DMS114 treated with DMSO at 0.1 percent for 48 hours (cell line): ENCODE data around the gene COL4A3.

Experiments used
- DNase-seq: peaks from one replicate; lab custom pipeline; 2025; ENCODE audit not compliant: unreplicated experiment; lab: John Stamatoyannopoulos, UW

The COL4A3 gene

GRCh38 chr2:227335713-227336112 is 171.3 kb downstream of the COL4A3 start:
- DNase-seq, result no peak

GRCh38 chr2:227337442-227337841 is 173.0 kb downstream of the COL4A3 start:
- no peak for DNase-seq

GRCh38 chr2:227339098-227339599 is 174.7 kb downstream of the COL4A3 start:
- DNase-seq, result no peak

- no peak for DNase-seq
Observed at GRCh38 chr2:227340106-227340505, 175.7 kb downstream of the COL4A3 start.

GRCh38 chr2:227341553-227341952 is 177.1 kb downstream of the COL4A3 start:
- no peak for DNase-seq

- no peak for DNase-seq
Observed at GRCh38 chr2:227344231-227344630, 179.8 kb downstream of the COL4A3 start.

- no peak for DNase-seq
Observed at GRCh38 chr2:227347117-227347516, 182.7 kb downstream of the COL4A3 start.

- no peak for DNase-seq
Observed at GRCh38 chr2:227348324-227348723, 183.9 kb downstream of the COL4A3 start.

- no peak for DNase-seq
Observed at GRCh38 chr2:227349989-227350612, 185.7 kb downstream of the COL4A3 start.

GRCh38 chr2:227351639-227352038 is 187.2 kb downstream of the COL4A3 start:
- DNase-seq, result no peak

GRCh38 chr2:227360351-227360750 is 195.9 kb downstream of the COL4A3 start:
- DNase-seq, result no peak

- no peak for DNase-seq
Observed at GRCh38 chr2:227363756-227364155, 199.3 kb downstream of the COL4A3 start.
